PC-9 (cell line): ENCODE data around the gene SPATA25. TPM values are rescaled to one million over a fixed set of nuclear protein-coding genes. Genes with fewer than 3 reads are reported as not detected.

Experiments
- BruUV-seq: library from RNA; stranded (reverse); fragments of 400-500 nt; replicated peaks from 2 replicates; lab custom pipeline; 2021; lab: Mats Ljungman, UMichigan
- CTCF ChIA-PET: fragments of 300-600 bp; sonication (Branson Sonifier 250); formaldehyde crosslinking; loops from one replicate; lab custom pipeline; 2022; ENCODE audit warnings: antibody characterized with exemption; lab: Charles Lee
- POLR2A ChIA-PET: fragments of 300-600 bp; sonication (Branson Sonifier 250); formaldehyde crosslinking; loops from one replicate; lab custom pipeline; 2022; ENCODE audit warnings: antibody characterized with exemption; ENCODE audit not compliant: unreplicated experiment; lab: Charles Lee
- DNase-seq, 2 experiments: peaks; one replicate each; pipeline versions ENCODE4 v3.0.0 to v3.0.0-alpha.2; 2015 to 2022; ENCODE audit warnings: mixed read lengths in 1 of 2
- H2AFZ ChIP-seq: fragments of 200-600 bp; sonication (generic); 2 replicates; pipeline ENCODE4 v1.8.1; 2017; ENCODE audit warnings: antibody characterized with exemption
- H3F3A ChIP-seq: fragments of 200-600 bp; sonication (generic); 2 replicates; pipeline ENCODE4 v1.8.1; 2017; ENCODE audit warnings: antibody characterized with exemption, mild to moderate bottlenecking, low read depth; ENCODE audit not compliant: insufficient read depth
- H3K27ac ChIP-seq: fragments of 200-600 bp; sonication (generic); 2 replicates; pipeline ENCODE4 v1.6.1; 2016; ENCODE audit warnings: mixed run types
- H3K27me3 ChIP-seq: fragments of 200-600 bp; sonication (generic); 2 replicates; pipeline ENCODE4 v1.6.1; 2016; ENCODE audit warnings: low read depth, mixed run types; ENCODE audit not compliant: insufficient read depth
- H3K36me3 ChIP-seq: fragments of 200-600 bp; sonication (generic); 2 replicates; pipeline ENCODE4 v1.6.1; 2016; ENCODE audit warnings: low read depth, mixed run types
- H3K4me1 ChIP-seq: fragments of 200-600 bp; sonication (generic); replicated peaks from 2 replicates; pipeline ENCODE4 v1.6.1; 2016; ENCODE audit warnings: mixed run types; ENCODE audit not compliant: insufficient read depth
- H3K4me2 ChIP-seq: fragments of 200-600 bp; sonication (generic); 2 replicates; pipeline ENCODE4 v1.6.1; 2017; ENCODE audit warnings: mixed run types
- H3K4me3 ChIP-seq: fragments of 200-600 bp; sonication (generic); 2 replicates; pipeline ENCODE4 v1.6.1; 2016; ENCODE audit warnings: mixed run types
- H3K79me2 ChIP-seq: fragments of 200-600 bp; sonication (generic); 2 replicates; pipeline ENCODE4 v1.6.1; 2017; ENCODE audit warnings: low read depth, mixed run types
- H3K9me2 ChIP-seq: fragments of 200-600 bp; sonication (generic); 2 replicates; pipeline ENCODE4 v1.8.1; 2017; ENCODE audit warnings: mild to moderate bottlenecking; ENCODE audit not compliant: insufficient read depth
- H3K9me3 ChIP-seq: fragments of 200-600 bp; sonication (generic); 2 replicates; pipeline ENCODE4 v1.8.1; 2016; ENCODE audit warnings: low read depth; ENCODE audit not compliant: insufficient read depth
- H4K20me1 ChIP-seq: fragments of 200-600 bp; sonication (generic); 2 replicates; pipeline ENCODE4 v1.8.1; 2017; ENCODE audit not compliant: insufficient read depth
- EZH2 ChIP-seq: fragments of 200-600 bp; sonication (generic); IDR thresholded peaks from 2 replicates; pipeline ENCODE4 v1.8.0; 2017; ENCODE audit warnings: antibody characterized with exemption, low read depth
- intact Hi-C: fragments of 100-400 bp; cut with micrococcal nuclease; formaldehyde crosslinking; loops from one replicate; pipeline ENCODE4 v1.10.0; 2022; ENCODE audit not compliant: unreplicated experiment
- total RNA-seq: library from RNA; stranded (reverse); gene quantifications from 2 replicates; pipeline ENCODE4 v1.2.3, GENCODE V29; 2021
- TF ChIP-seq, protein P1 (sequence below): fragments of 200-600 bp; sonication (generic); conservative IDR thresholded peaks from 2 replicates; pipeline ENCODE4 v1.6.1; 2017; ENCODE audit warnings: mixed run types, antibody characterized with exemption, mild to moderate bottlenecking, moderate library complexity

The SPATA25 gene
- total RNA-seq, 1 experiment from 2014 or later, result 5.2 TPM

- H3K27ac ChIP-seq, result no peak overlapping the region
- no peak overlapping the region for H3K4me2 ChIP-seq
- H3K27me3 ChIP-seq, result no peaks in the 10 kb centered on the region
- ChIA-PET POLR2A (interaction anchor here (0.6 kb wide), 1 partner anchor 49 kb away, joined by 5 read pairs; no protein-coding TSS in a partner anchor), CTCF (no interaction called here)
- no peaks in the 10 kb centered on the region for H3K9me3 ChIP-seq
- H4K20me1 ChIP-seq, result no peaks in the 10 kb centered on the region
- 0 out of 2 replicates have a peak, but pooled peaks cover 9% of the 10 kb centered on the region for H3K36me3 ChIP-seq
- BruUV-seq, result no TSS peak
- no peak for TF ChIP-seq EZH2
- TF ChIP-seq, protein P1, sequence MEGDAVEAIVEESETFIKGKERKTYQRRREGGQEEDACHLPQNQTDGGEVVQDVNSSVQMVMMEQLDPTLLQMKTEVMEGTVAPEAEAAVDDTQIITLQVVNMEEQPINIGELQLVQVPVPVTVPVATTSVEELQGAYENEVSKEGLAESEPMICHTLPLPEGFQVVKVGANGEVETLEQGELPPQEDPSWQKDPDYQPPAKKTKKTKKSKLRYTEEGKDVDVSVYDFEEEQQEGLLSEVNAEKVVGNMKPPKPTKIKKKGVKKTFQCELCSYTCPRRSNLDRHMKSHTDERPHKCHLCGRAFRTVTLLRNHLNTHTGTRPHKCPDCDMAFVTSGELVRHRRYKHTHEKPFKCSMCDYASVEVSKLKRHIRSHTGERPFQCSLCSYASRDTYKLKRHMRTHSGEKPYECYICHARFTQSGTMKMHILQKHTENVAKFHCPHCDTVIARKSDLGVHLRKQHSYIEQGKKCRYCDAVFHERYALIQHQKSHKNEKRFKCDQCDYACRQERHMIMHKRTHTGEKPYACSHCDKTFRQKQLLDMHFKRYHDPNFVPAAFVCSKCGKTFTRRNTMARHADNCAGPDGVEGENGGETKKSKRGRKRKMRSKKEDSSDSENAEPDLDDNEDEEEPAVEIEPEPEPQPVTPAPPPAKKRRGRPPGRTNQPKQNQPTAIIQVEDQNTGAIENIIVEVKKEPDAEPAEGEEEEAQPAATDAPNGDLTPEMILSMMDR, result no peak
- H3K4me3 ChIP-seq, result no peak overlapping the region
- intact Hi-C loops, result no loop called here
- DNase-seq, result no peak
- no peak overlapping the region for H2AFZ ChIP-seq
- H3K79me2 ChIP-seq, result no peaks in the 10 kb centered on the region
- no peaks in the 10 kb centered on the region for H3K9me2 ChIP-seq
- H3K4me1 ChIP-seq, result no peaks in the 10 kb centered on the region
- H3F3A ChIP-seq, result no peaks in the 10 kb centered on the region
Measured at GRCh38 chr20:45848421-45848820, 39.0 kb downstream of the SPATA25 start.

GRCh38 chr20:45845452-45845851, 42.0 kb downstream of the SPATA25 start:
- no peaks in the 10 kb centered on the region for H3K27me3 ChIP-seq
- H3K4me2 ChIP-seq, result no peak overlapping the region
- no peaks in the 10 kb centered on the region for H3K9me3 ChIP-seq
- ChIA-PET CTCF (no interaction called here), POLR2A (interaction anchor here (0.7 kb wide), 1 partner anchor 524 kb away, joined by 4 read pairs; no protein-coding TSS in a partner anchor)
- no TSS peak for BruUV-seq
- H3K4me3 ChIP-seq, result no peak overlapping the region
- H3K4me1 ChIP-seq, result no peaks in the 10 kb centered on the region
- H2AFZ ChIP-seq, result no peak overlapping the region
- TF ChIP-seq, protein P1, result no peak
- no peak for TF ChIP-seq EZH2
- H3K9me2 ChIP-seq, result no peaks in the 10 kb centered on the region
- no peaks in the 10 kb centered on the region for H3K79me2 ChIP-seq
- no peaks in the 10 kb centered on the region for H4K20me1 ChIP-seq
- H3K27ac ChIP-seq, result no peak overlapping the region
- intact Hi-C loops, result no loop called here
- no peaks in the 10 kb centered on the region; the same call in 1 of the 2 replicates for H3F3A ChIP-seq
- no peak for DNase-seq
- H3K36me3 ChIP-seq, result 0 out of 2 replicates have a peak, but pooled peaks cover 9% of the 10 kb centered on the region

- no peaks in the 10 kb centered on the region for H3K9me2 ChIP-seq
- no peaks in the 10 kb centered on the region for H3K9me3 ChIP-seq
- H3F3A ChIP-seq, result no peaks in the 10 kb centered on the region; the same call in 1 of the 2 replicates
- H3K79me2 ChIP-seq, result no peaks in the 10 kb centered on the region
- no peak overlapping the region for H3K4me3 ChIP-seq
- no peak overlapping the region for H3K4me2 ChIP-seq
- no peaks in the 10 kb centered on the region for H3K4me1 ChIP-seq
- no peak overlapping the region for H3K27ac ChIP-seq
- POLR2A ChIA-PET, result no interaction called here
- 0 out of 2 replicates have a peak, but pooled peaks cover 9% of the 10 kb centered on the region for H3K36me3 ChIP-seq
- no TSS peak for BruUV-seq
- intact Hi-C loops, result no loop called here
- TF ChIP-seq EZH2, result no peak
- CTCF ChIA-PET, result no interaction called here
- no peaks in the 10 kb centered on the region for H3K27me3 ChIP-seq
- no peak for DNase-seq
- H4K20me1 ChIP-seq, result no peaks in the 10 kb centered on the region
- H2AFZ ChIP-seq, result no peak overlapping the region
Measured at GRCh38 chr20:45843506-45843905, 43.9 kb downstream of the SPATA25 start.
